ENCODE results near the gene PEAK1. TPM values are rescaled to one million over a fixed set of nuclear protein-coding genes. Genes with fewer than 3 reads are reported as not detected.

Gene PEAK1
- total RNA-seq, 1 donor from 2014 or later = 125 TPM

- H3K27me3 Mint-ChIP-seq (ENCODE audit: unreplicated experiment) = no peaks in the 10 kb centered on the region
- DNase-seq (ENCODE audit: extremely low spot score, unreplicated experiment) = no peak
- H3K36me3 Mint-ChIP-seq (ENCODE audit: unreplicated experiment) = no peaks in the 10 kb centered on the region
- H3K27ac Mint-ChIP-seq (ENCODE audit: unreplicated experiment) = no peak overlapping the region
- no peak overlapping the region for H3K4me3 Mint-ChIP-seq (ENCODE audit: unreplicated experiment)
- peaks cover 9% of the 10 kb centered on the region for H3K4me1 Mint-ChIP-seq (ENCODE audit: unreplicated experiment)
- no peaks in the 10 kb centered on the region for H3K9me3 Mint-ChIP-seq (ENCODE audit: unreplicated experiment)
- no peak for TF ChIP-seq CTCF (IDR thresholded peaks at IDR 0.05)
Measured at GRCh38 chr15:77097921-77098320, 322.0 kb downstream of the PEAK1 start.

- no peaks in the 10 kb centered on the region for H3K27me3 Mint-ChIP-seq (ENCODE audit: unreplicated experiment)
- no peaks in the 10 kb centered on the region for H3K9me3 Mint-ChIP-seq (ENCODE audit: unreplicated experiment)
- H3K4me3 Mint-ChIP-seq (ENCODE audit: unreplicated experiment) = no peak overlapping the region
- no peak overlapping the region for H3K27ac Mint-ChIP-seq (ENCODE audit: unreplicated experiment)
- DNase-seq (ENCODE audit: extremely low spot score, unreplicated experiment) = peak; percentile 40
- TF ChIP-seq CTCF (IDR thresholded peaks at IDR 0.05) = no peak
- no peaks in the 10 kb centered on the region for H3K36me3 Mint-ChIP-seq (ENCODE audit: unreplicated experiment)
- H3K4me1 Mint-ChIP-seq (ENCODE audit: unreplicated experiment) = peaks cover 11% of the 10 kb centered on the region
Measured at GRCh38 chr15:77097248-77097721, 322.6 kb downstream of the PEAK1 start.

GRCh38 chr15:77096541-77096940, 323.4 kb downstream of the PEAK1 start:
- no peaks in the 10 kb centered on the region for H3K36me3 Mint-ChIP-seq (ENCODE audit: unreplicated experiment)
- peaks cover 11% of the 10 kb centered on the region for H3K4me1 Mint-ChIP-seq (ENCODE audit: unreplicated experiment)
- no peaks in the 10 kb centered on the region for H3K9me3 Mint-ChIP-seq (ENCODE audit: unreplicated experiment)
- peak; percentile 57 for DNase-seq (ENCODE audit: extremely low spot score, unreplicated experiment)
- TF ChIP-seq CTCF (IDR thresholded peaks at IDR 0.05) = no peak
- H3K27me3 Mint-ChIP-seq (ENCODE audit: unreplicated experiment) = no peaks in the 10 kb centered on the region
- H3K4me3 Mint-ChIP-seq (ENCODE audit: unreplicated experiment) = no peak overlapping the region
- H3K27ac Mint-ChIP-seq (ENCODE audit: unreplicated experiment) = no peak overlapping the region

- Mint-ChIP-seq H3K27me3 (ENCODE audit: unreplicated experiment) (peaks cover 2% of the 10 kb centered on the region), H3K4me3 (ENCODE audit: unreplicated experiment) (no peak overlapping the region), H3K27ac (ENCODE audit: unreplicated experiment) (no peak overlapping the region), H3K9me3 (ENCODE audit: unreplicated experiment) (no peaks in the 10 kb centered on the region), H3K4me1 (ENCODE audit: unreplicated experiment) (peaks cover 11% of the 10 kb centered on the region), H3K36me3 (ENCODE audit: unreplicated experiment) (no peaks in the 10 kb centered on the region)
- peak; percentile 25 for DNase-seq (ENCODE audit: extremely low spot score, unreplicated experiment)
- TF ChIP-seq CTCF (IDR thresholded peaks at IDR 0.05) = no peak
Measured at GRCh38 chr15:77096138-77096537, 323.8 kb downstream of the PEAK1 start.

GRCh38 chr15:77094397-77095030, 325.4 kb downstream of the PEAK1 start:
- no peak overlapping the region for H3K4me3 Mint-ChIP-seq (ENCODE audit: unreplicated experiment)
- peaks cover 11% of the 10 kb centered on the region for H3K4me1 Mint-ChIP-seq (ENCODE audit: unreplicated experiment)
- peaks cover 2% of the 10 kb centered on the region for H3K27me3 Mint-ChIP-seq (ENCODE audit: unreplicated experiment)
- DNase-seq (ENCODE audit: extremely low spot score, unreplicated experiment) = peak; percentile 60
- H3K27ac Mint-ChIP-seq (ENCODE audit: unreplicated experiment) = no peak overlapping the region
- TF ChIP-seq CTCF (IDR thresholded peaks at IDR 0.05) = peak; percentile 28
- no peaks in the 10 kb centered on the region for H3K9me3 Mint-ChIP-seq (ENCODE audit: unreplicated experiment)
- no peaks in the 10 kb centered on the region for H3K36me3 Mint-ChIP-seq (ENCODE audit: unreplicated experiment)
